GM18507 (cell line): ENCODE data around the gene R3HCC1L.

Source experiments
- DNase-seq: peaks from one replicate; pipeline ENCODE4 v3.0.0; 2011; ENCODE audit warnings: low read depth; ENCODE audit not compliant: insufficient read length; ENCODE audit errors: extremely low spot score
- FAIRE-seq: peaks from 2 replicates; lab custom pipeline; 2011; peaks lifted over from hg19 to GRCh38; lab: Jason Lieb, UNC

Gene R3HCC1L

GRCh38 chr10:98134431-98135221 lies at the start of gene R3HCC1L:
TSS of gene R3HCC1L (plus strand) at chr10:98134657. CDS start at chr10:98208115, 73,458 bp downstream.
- peak; percentile 97 for FAIRE-seq
- DNase-seq: peak; percentile 73

GRCh38 chr10:98085238-98085637 lies 49.2 kb upstream of the R3HCC1L start:
- FAIRE-seq (no peak), DNase-seq (no peak)

- DNase-seq: no peak
- FAIRE-seq: no peak
These were observed 47.4 kb upstream of the R3HCC1L start for GRCh38 chr10:98086837-98087708.

DNA sequence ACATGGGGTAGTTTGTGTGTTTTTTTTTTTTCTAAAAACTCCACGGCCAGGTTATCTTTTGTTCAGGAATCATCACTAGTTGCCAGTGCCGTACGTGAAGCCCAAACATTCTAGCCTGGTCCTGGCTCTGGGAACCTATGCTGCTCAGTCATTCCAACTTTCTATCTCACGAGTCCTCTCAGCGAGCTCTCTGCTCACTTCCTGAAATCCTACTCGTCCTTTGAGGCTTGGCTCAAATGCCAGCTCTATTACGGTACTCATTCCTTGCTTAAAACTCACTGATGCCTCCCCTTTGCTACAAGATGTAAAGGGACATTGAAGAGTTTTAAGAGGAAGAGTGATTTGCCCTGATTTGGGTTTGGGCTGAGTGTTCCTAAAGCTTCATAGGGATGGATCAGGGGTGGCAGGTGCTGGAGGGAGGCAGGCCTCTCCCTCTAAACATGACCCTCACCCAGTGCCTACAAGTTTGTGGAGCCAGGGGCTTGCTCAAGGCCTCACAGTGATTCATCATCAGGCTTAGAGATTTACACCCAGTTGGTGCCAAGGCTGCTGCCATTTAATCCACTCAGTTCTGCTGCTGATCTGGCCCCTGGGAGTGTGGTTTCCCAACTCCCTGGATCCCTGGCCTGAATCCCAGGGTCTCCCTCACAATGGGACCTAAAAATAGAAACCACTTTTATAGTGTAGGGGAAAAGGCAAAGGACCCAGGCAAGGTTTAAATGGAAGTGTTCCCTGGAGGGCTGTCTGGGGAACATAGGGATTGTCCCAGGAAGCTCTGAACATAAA lies 46.1 kb upstream of the R3HCC1L start:
- no peak for DNase-seq
- no peak for FAIRE-seq

DNA sequence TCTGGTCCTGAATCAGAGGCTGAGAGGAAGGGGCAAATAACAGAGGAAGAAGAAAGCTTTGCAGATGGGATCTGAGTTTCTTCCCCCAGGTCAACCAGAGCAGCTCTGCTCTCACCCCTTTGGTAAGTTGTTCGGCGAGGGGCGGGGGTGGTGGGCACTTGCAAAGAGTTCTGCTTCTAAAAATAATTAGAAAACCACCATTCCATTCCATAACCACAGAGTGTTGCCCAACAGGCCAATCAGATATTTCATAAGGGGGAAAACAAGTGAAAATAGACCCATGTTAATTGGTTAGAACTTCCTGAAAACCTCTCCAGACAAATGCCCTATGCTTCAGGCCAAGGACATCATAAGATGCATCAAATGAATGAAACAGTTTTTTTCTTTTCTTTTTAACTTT lies 43.6 kb upstream of the R3HCC1L start:
- DNase-seq (no peak), FAIRE-seq (no peak)

DNA sequence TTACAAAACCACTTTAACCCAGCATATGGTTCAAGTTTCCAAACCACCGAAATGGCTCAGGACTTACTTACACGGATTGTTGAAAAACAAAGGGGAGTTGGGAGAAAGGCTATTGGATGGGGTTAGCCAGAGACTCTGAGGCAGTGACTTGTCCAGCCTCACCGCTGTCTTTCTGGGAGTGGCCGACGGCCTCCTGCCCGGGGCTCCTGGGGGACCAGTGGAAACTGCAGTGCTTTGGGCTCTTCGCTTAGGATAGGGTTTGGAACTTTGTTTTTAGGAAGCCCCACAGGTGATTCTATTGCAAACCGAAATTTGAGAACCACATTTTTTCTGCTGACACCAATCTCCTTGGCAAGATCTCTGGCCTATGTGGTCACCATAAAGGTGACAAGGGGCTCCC lies 38.1 kb upstream of the R3HCC1L start:
- no peak for DNase-seq
- no peak for FAIRE-seq

DNA sequence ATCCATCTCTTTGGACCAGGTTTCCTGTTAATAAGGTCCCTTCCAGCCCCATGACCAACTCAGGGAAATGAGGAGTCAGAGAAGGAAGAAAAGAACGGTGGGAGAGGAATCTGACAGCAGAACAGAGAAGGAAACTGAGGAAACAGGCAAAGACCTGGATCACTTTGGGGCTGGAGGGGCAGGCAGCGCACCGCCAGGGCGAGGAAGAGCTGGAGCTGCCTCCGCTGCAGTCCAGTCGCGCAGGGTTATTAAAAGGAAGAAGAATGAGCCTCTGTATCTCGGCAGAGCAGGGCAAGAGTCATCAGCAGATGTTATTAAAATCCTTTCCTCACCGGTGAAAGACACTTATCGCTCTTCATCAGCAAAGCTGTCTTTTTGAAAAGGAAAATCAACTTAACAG lies 37.7 kb upstream of the R3HCC1L start:
- FAIRE-seq: no peak

GRCh38 chr10:98097175-98097574 lies 37.3 kb upstream of the R3HCC1L start:
- FAIRE-seq: no peak
- no peak for DNase-seq

More for the DNA sequence above, 37.7 kb upstream of the R3HCC1L start:
- no peak for DNase-seq

GRCh38 chr10:98097616-98098015 lies 36.8 kb upstream of the R3HCC1L start:
- FAIRE-seq (no peak), DNase-seq (no peak)

GRCh38 chr10:98098247-98098646 lies 36.2 kb upstream of the R3HCC1L start:
- DNase-seq (no peak), FAIRE-seq (no peak)

GRCh38 chr10:98100476-98100875 lies 34.0 kb upstream of the R3HCC1L start:
- no peak for FAIRE-seq
- DNase-seq: no peak

- DNase-seq: no peak
- FAIRE-seq: no peak
These were observed 33.1 kb upstream of the R3HCC1L start for GRCh38 chr10:98101366-98101765.

DNA sequence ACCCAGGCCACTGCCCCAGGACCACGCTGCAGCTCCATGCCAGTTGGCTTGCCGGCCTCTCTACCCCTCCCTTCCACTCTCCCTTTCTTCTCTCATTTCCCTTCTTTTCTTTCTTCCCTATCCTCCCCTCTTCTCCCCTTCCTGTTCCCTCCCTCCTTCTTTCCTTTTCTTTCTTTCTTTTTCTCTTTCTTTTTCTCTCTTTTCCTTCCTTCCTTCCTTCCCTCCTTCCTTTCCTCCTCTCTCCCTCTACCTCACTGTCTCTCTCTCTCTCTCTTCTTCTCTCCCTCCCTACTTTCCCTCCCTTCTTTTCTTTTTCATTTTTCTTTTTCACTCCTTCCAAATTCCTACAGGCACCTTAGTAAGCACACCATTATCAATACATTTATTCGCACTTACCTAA lies 30.3 kb upstream of the R3HCC1L start:
- FAIRE-seq (no peak), DNase-seq (no peak)

- no peak for DNase-seq
- FAIRE-seq: no peak
These were observed 27.9 kb upstream of the R3HCC1L start for GRCh38 chr10:98106531-98106930.

DNA sequence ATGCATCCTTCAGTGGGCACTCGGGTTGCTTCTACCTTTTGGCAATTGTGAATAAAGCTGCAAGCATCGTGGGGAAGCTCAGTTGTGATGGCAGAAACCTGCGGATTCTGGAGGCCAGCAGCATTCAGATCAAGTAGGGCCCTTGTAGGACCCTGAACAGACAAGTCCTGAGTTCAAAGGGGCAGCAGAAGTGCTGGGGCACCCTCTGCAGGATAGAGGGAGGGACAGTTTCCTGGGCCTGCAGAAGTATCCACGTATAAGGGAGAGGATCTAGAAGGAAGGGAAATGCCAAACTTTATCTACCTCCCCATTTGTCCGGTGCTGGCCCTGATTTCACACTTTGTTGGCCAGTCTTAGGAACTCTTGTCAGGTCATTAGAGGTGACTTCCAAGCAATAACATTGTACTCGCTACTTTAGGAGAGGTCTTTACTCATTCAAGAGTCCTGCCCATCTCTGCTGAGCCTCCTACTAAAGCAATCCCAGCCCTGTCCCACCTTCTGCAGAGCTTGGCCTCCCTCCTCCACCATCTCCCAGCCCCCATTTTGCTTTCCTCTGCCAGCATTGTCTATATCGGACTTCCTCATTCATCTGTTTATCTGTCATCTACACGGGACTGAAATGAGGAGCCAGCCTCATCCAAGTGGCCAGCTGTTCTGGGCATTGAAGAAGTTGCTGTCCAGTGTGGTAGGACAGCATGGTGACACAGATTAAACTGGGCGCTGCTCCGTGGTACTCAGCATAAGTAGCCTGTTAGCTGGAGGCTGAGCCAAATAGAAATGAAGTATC lies 26.6 kb upstream of the R3HCC1L start:
- no peak for FAIRE-seq
- DNase-seq: no peak

GRCh38 chr10:98110356-98110755 lies 24.1 kb upstream of the R3HCC1L start:
- DNase-seq (no peak), FAIRE-seq (no peak)

DNA sequence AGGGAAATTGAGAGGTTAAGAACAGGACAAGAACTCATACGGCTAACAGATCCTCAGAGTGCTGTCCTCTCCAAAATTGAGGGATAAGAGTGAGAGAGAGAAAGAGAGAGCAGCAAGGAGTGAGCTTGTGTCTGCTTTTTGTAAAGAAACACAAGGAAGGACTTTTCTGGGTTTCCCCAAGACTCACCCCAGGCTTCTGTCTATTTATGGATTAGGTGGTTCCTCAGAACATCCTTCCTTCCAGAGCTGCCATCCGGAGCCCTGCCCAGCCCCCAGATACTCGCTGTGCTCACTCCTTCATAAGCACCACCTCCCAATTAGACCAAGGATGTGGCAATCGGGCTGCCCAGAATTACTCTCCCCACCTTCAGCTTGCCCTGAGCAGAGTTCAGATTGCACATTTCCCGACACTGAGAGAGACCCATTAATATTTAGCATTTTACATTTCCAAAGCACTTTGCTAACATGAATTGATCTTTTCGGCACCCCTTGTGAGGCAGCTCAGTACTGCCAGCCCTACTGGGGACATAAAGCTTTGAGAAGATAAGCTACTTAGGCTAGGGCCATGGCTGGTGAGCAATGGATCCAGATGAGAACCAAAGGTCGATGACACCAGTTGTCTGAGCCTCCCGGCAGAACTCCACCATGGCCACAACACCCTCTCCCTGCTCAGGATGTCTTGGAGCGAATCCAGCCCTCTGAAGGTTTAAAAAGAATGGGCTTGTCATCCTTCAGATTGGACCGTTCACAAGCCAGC lies 19.2 kb upstream of the R3HCC1L start:
- DNase-seq (no peak), FAIRE-seq (no peak)

DNA sequence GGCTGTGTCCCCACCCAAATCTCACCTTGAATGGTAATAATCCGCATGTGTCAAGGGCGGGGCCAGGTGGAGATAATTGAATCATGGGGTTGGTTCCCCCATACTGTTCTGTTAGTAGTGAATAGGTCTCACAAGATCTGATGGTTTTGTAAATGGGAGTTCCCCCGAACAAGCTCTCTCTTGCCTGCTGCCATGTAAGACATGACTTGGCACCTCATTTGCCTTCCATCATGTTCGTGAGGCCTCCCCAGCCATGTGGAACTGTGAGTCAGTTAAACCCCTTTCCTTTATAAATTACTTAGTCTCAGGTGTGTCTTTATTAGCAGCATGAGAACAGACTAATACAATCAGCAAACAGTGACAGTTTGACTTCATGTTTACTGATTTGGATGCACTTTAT lies 14.6 kb upstream of the R3HCC1L start:
- FAIRE-seq (no peak), DNase-seq (no peak)
